HG03196 (cell line): ENCODE measurements around the gene MFRP.

Experiments
- ATAC-seq: cut with Tn5 transposase; IDR thresholded peaks from one replicate; pipeline ENCODE4 v1.9.1; 2021; ENCODE audit not compliant: unreplicated experiment

MFRP gene

DNA sequence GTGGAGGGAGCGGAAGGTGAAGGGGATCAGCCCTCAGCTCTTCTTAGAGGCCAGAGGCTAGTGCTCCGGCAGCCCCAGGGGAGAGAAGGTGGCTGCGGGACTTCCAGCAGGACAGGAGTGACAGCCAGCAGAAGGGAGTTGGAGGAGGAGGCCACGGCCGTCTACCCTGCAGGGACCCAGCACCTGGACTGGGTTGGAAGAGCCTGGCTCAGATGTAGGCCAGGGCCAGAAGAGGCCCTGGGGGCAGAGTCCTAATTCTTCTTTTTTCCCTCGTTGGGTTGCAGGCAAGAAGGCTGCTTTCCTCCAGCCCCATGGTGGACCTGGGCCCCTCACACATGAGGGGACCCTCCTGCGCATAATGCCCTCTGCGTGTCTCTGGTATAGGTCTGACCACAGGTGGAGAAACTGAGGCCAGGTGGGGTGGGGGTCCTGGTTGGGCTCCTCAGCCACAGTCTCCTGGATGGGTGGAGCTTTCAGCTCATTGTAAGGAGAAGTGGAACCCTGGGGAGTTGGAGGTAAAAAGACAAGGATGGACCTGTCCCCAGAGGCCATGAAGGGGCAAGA, 27.3 kb downstream of the MFRP start:
- no peak for ATAC-seq

DNA sequence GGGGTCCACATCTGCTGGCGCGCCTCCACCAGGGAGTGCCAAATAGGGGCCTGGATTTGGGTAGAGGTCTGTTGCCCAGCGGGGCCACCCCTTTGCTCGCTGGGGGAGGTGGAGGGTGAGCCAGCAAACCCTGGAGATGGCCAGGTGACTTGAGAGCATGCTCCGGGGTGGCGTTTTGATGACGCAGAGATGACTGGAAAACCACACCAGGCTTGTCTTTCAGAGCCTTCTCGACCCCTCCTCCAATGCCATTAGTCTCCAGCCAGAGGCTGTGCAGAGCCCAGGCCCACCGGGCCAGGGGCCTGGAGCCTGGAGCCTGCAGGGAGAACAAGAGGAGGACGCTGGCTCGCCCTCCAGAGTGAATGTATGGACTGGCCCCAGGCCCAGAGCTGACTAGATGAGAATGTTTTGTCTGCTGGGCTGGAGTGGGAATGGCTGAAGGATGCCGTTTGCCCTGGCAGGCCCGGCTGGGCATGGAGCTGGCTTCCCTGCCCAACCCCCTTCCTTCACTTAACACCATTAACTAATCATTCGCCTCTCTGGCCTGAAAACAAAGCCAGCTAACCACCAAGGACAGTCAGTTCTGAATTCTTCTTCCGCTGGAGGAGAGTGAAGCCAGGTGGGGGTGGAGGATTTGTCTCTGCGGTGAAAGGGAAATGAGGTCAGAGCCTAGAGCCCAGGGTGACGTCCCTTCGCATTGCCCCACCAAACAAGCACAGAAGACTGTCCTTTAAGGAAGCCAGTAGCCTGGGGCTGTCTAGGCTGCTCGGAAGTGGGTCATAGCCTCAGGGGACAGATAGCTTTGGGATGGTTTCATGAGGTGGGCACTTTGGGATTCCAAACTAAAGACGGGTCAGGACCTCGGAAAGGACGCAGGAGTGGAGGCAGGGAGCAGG, 28.0 kb downstream of the MFRP start:
- ATAC-seq, result no peak

DNA sequence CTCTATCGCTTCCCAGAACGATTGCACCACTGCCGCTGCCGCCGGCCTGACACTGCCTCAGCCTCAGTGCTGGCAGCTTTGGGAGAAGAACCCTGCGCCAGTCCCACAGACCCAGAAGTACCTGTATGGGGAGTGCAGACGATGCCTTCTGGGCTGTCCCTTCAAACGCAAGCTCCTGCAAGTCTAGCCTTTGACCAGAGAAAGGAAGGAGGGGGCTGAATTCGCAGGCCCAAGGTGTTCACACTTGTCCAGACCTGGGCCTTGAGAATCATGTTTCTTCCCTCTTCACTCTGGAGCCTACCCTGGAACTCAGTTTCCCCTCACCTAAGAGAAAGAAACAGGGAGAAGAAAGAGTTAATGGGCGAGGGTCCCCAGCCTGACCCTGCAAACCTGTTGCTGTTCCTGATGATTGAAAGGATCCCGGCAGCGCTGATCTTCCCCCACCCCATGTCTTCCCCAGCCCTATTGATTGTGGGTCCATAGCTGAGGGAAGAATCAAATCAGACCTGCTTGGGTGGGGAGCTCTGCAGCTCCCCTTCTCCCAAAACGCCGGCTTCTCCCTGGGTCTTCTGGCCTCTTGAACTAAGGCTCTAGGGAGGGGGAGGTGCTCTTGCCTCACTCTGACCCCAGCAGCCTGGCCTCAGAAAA, 28.8 kb downstream of the MFRP start:
- no peak for ATAC-seq

DNA sequence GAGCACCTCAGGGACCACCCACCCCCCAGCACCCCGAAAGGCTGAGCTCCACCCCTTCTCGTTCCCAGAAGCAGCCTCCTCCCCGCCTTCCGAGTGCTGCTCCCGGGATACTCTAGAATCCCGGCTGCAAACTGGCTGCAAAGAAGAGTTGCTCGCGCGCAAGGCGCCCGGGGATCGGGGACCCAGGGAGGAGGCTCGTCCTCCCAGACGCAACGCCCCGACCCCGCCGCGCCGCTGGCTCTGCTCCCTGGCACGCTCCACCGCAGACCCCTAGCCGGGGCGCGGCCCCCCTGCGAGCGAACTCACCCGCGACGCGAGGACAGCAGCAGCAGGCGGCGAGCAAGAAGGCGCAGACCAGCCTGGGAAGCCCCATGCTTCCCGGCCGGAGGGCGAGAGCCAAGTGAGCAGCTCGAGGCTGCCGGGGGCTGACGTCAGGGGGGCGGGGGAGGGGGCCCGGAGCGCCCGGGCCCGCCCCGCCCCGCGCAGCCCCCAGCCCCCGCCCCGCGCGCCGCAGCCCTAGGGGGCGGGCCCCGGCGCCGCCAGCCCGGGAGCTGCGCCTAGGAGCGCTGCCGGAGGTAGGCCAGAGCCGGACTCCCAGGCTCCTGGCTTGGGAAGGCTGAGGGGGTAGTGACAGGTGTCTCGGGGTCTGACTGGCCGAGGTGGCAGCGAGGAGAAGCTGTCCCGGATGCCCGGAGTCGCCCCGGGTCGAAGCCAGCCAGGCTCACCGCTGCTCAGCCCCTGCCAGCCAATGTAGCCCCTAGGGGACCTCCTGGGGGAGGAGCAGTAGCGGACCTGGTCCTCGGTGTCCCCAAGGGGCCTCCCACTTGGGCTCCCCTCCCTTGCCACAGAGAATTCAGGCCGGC, 29.5 kb downstream of the MFRP start, which contains the start of gene MCAM:
Gene MCAM (minus strand): TSS at position 402 of the 863 bp plus-strand sequence. CDS start 29 bp downstream, at position 373.
- no peak for ATAC-seq

DNA sequence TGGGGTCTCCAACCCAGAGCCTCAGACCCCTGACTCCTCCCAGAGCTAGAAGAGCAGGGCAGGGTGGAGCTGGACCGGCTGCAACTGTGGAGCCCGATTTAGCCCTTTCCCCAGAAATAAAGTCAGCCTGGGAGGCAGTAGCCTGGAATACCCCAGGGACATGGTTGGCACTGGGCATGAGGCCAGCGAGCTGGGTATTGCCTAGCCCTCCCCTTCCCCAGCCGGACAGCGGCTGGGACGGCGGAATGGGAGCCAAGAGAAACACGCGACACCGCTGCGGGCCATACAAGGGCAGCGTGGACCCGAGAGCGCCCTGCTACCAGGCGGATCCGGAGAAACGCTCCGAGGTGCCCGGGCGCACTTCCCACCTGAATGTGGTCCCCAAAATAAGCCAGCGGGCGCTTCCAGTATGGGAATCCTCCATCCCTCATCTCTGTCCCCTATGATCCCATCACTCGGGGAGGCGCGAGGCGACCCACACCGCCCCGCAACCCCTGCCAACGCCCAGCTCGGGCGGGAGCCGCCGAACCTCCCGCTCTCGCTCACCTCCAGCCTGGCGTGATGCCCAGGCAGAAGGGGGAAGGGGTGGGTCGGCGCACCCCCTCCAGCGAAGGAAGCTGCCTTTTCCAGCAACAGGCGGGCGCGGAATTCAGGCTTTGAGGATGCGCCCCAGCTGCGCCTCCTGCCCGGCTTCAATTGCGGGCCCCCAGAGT, 30.3 kb downstream of the MFRP start:
- ATAC-seq, result no peak

DNA sequence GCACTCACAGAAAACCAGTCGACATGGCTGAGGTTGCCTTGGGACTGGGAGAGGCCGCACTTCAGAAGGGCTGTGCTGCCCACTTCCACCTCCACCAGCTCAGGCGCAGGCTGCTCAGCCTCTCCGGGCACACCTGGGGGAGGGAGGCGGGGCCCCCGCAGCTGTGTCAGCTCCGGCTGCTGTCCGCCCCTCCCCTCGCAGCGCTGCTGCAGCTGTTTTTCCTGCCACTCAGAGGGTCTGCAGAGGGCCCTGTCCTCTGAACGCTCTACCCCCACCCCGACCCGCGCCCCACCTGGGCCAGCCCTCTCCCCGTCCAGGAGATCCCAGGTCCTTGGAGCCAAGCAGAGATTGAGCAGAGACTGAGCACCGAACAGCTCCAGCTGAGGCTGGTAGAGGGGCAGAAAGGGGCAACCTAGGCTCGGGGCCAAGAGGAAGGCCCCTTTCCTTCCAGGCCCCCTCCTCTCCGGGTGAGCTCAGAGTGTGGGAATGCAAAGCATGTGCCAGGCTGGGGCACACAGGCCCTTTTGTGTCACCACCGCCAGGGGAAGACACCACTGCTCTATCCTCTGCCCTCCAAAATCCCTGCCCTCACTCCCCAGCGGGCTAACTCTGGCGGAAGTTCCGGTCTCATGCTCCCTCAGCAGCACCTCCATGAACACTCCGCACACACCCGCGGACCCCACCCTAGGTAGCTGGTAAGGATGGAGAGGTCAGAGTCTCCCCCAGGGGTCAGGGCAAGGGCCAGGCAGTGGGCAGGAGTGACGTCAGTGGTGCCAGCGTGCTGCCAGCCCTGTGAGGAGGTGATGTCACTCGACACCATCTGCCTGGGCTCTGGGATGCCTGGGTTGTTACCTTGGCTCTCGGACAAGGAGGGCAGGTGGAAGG, 31.1 kb downstream of the MFRP start:
- ATAC-seq, result no peak

DNA sequence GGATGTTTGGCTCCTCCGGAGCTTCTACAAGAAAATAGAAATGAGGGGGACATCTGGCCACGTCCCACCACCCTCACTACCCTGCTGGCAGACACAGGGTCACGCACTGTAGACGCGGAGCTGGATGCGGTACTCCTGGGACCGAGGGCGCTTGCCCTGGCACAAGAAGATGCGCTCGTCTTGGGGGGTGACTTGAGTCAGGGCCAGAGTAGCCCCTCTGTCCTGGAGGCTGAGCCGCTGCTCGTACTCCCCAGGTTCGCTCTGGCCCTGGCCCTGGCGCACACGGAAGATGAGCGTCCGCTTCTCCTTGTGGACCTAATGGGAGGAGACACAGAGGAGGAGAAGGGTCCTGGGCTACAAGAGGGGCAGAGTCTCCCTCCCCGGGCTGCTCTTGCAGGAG, 31.8 kb downstream of the MFRP start:
- ATAC-seq, result no peak

DNA sequence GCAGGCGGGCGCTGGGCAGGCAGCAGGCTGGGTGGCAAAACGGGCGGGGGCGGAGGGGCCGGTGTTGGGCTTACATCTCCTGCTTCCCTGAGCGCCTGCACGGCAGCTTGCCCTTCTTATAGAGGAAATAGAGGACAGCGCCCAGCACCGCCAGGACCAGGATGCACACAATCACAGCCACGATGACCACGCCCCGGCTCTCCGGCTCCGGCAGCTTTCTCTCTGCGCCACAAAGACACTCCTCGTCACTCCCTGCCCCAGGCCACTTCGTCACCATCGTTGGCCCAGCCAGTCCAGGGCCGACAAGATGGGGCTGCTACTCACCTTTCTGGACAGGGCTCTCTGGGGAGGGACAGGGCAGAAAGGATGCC, 35.8 kb downstream of the MFRP start:
- no peak for ATAC-seq

DNA sequence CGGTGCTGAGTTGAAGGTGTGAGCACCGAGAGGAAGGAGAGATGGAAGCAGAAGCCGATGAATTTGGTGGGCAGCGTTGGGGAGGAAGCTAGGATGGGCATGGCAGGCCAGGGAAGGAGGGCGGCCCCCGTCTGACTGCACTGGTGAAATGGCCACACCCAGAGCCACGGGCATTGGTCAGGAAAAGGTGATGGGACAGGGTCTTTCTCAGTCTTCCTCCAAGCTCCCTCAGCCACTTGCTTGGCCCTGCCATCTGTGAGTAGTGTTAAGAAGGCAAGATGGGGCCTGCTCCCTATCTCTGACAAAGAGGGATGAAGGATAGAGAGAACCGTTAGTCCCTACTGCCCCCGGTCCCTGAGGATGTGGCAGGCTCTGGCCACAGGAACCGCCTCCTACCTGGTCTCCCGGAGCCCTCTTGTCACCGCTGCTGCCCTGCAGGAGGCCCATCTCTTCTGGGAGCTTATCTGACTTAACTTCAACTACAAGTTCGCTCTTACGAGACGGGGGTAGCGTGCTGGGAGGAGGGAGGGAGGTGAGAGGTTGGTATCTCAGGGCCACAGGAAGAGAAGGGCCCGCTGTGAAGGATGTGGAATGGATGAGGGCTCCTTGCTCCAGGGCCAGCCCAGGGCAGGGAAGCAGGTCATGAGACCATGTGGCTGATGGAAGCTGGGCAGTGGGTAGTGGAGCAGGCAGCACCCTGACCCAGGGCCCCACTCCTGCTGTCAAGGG, 36.4 kb downstream of the MFRP start:
- ATAC-seq, result no peak

DNA sequence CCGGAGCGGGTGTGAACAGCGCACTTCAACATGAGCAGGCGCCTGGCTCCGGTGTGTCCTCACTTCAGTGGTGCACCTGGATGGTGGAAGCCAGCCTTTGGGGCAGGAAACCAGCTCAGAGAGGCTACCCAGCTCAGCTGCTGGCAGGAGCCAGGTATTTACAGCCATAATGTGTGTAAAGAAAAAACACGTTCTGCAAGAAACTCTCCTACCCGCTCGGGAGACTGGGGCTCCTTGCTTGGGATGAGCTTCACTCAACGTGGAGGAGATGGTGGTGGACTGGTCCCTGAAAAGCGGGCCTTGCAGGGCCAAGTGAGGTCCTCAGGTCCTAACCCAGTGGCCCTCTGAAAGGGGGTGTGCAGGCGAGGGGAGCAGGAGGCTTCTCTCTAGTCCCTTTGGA, 37.1 kb downstream of the MFRP start:
- ATAC-seq, result no peak

DNA sequence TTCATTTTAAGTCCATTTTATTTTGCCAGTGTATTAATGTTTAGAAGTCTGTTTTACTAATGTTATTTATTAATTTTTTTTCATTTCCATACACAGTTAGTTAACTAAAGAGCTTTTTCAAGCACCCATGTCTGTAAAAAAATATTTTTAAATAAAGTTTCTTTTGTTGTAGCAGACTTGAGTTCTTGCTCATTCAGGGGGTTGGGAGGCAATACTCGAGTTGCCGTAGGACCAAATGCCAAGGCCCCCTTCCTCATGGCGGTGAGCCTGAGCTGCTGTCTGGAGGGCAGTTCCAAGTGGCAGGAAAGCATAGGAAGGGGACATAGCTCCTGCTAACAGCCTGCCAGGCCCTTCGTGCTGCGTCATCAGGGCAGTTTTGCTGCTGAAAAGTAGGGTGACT, 38.5 kb downstream of the MFRP start:
- no peak for ATAC-seq

DNA sequence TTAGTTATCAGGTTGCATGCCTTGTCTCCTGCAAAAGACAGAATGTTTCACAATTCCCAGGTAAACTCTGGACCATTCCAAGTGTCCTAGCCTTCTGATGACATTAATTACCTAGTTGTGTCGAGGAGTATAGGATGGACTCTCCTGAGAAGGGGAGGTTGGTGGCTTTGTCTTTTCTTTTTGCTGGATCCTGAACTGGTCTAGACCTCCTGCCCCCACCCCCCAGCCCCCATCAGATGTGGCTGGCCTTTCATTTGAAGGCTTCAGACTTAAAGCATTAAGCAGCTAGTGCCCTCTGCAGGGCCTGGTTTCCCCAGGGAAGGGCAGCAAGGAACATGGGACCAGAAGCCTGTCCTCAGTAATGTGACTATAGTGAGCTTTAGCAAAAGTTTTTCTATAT, 39.3 kb downstream of the MFRP start:
- ATAC-seq, result no peak

DNA sequence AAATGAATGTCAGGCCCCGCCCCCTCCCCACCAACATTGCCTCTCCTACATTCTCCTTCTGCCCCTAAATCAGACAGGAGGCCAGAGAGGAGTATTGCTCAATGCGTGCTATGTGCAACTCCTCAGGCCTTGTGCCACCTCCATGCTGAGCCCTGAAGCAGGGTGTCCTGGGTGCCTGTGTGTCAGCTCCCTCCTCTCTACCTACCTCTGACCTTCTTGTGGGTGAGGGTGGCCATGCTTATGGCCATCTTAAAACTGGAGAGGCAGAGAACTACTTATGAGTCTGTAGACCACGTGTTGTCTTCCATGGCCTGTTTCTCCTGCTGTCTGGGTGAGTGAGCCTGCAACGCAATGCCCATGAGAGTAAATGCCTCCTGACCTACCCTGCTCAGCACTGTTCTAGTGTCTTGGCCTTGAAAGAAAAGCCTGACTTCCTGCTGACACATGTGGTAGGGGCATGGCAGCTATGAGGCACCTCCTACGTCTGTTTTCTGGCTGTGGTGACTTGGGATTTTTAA, 40.1 kb downstream of the MFRP start:
- ATAC-seq, result no peak

DNA sequence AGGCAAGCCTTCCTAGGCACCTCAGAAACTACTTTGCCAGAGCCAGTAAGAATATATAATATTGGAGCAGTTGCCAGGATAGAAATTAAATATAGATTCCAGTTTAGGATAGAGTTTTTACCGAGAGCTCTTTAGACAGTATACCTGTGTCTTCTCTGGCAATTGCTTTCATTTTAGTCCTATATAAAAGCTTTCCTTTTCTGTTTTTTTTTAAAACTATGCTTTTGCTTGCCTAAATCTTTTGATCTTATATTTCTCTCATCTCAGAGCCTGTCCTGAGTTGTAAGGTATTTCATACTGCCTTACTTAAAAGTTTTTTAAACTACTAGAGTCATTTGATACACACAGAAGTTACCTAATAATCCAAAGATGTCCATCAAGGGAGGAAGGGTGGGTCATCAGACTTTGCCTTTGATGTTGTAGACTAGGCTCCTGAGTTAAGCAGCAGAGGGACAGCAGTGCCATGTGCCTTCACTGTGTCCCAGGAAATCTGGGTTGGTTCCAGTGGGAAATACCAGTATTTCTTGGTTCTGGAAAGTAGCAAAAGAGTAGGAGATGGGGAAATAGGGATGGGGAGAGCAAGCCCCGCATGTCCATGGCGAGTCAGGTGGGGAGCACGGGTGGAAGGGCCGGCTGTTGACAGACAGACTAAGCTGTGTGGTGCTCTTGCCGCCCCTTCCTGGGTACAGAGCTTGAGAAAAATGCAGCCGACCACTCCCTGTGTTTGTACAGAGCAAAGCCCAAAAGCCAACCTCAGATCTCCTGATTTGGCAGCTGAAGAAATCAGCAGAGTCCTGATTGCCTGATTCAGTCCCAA, 40.7 kb downstream of the MFRP start:
- ATAC-seq, result no peak

DNA sequence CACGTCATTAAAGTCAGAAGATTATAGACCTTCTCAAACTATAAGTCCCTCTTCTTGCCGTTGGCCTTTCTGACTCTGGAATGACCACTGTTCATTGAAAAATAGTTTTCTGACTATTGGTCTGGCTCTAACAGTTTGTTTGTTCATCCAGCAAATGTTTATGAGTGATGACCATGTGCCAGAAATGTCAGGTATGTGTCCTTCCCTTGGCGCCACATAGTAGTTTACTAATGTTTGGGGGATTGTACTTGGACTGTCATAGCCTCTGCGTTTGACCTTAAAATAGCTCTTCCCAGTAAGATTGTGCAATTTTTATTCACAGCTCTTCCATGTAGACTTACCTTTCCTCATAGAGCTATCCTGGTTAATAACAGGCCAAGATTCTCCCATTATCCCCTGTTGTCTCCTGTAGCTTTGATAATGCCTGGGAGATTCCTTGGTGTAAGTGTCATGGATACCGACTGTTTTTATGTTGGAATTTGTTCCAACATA, 43.2 kb downstream of the MFRP start:
- ATAC-seq, result no peak

DNA sequence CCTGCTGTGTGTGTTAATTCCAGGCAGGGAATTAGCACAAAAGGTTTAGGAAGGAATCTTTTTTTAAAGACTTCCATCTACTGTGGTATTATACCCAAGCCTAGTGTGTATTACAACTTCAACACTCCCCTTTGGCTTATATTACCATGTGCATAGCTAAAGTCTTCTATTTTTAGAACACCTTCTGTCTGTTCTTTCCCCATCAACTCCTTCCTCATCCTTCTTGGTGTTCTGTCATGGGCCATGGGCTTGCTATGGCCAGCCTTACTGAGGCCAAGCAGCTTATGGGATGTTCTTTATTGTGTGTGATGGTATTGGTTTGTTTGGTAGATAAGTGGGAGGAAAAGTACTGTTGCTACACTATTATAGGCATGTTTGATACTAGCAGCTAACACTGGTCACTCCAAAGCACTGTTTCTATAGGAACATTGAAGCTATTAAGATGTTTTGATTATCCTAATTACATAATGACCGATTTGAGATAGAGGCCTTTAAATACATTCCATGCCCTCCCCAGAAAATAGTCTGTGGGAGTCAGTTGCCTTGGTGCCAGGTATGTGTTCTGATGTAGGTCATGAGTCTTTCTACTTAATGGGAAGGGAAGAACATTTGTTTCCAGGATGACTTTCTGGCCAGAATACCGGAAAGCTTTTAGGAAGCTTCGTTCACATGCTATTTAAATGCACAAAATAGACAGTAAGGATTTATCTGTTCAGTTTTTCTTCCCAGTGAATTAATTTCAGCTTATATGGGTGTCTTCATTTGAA, 46.1 kb downstream of the MFRP start:
- no peak for ATAC-seq

DNA sequence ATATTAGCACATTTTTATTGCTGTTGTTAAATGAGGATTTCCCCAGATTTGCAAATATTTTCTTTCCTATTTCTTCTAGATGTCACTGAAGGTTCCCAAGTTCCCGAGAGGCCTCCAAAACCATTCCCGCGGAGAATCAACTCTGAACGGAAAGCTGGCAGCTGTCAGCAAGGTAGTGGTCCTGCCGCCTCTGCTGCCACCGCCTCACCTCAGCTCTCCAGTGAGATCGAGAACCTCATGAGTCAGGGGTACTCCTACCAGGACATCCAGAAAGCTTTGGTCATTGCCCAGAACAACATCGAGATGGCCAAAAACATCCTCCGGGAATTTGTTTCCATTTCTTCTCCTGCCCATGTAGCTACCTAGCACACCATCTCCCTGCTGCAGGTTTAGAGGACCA, 47.1 kb downstream of the MFRP start:
- no peak for ATAC-seq
